ENCODE data around the gene GNG2. TPM values are rescaled to one million over a fixed set of nuclear protein-coding genes. Genes with fewer than 3 reads are reported as not detected.

The GNG2 gene
- total and polyA plus RNA-seq, 10 of the 15 experiments (the other 5 are each of a cell fraction or from before 2014, with no cell fraction given) = 31.6 to 114 (median 66.4) TPM

GRCh38 chr14:51823706-51824105 lies 36.7 kb upstream of the GNG2 start:
- Histone ChIP-seq H3K36me3 (ENCODE audit: control insufficient read depth in 2 of 2, insufficient read depth in 2 of 2, low read length in 1 of 2) (no peaks in the 10 kb centered on the region), H3K4me1 (ENCODE audit: control insufficient read depth, insufficient read depth, low read length) (no peaks in the 10 kb centered on the region), H3K79me2 (ENCODE audit: control insufficient read depth, insufficient read depth, low read length) (no peaks in the 10 kb centered on the region), H3K9me3 (replicated peaks; ENCODE audit: control insufficient read depth, insufficient read depth, low read length) (no peaks in the 10 kb centered on the region), H3K27me3 (replicated peaks in 1 of 2; ENCODE audit: control insufficient read depth in 2 of 2, insufficient read depth in 2 of 2, low read length in 1 of 2) (no peaks in the 10 kb centered on the region), H3K9ac (ENCODE audit: control insufficient read depth, insufficient read depth, low read length) (no peak overlapping the region), H4K20me1 (ENCODE audit: control insufficient read depth, insufficient read depth) (no peaks in the 10 kb centered on the region), H3K4me3 (no peak overlapping the region), H3K27ac (ENCODE audit: control insufficient read depth, insufficient read depth) (no peak overlapping the region), H2AFZ (ENCODE audit: control insufficient read depth, low read depth, low read length) (no peak overlapping the region), H3K4me2 (ENCODE audit: control insufficient read depth, insufficient read depth) (no peak overlapping the region)
- intact Hi-C loops (cut with micrococcal nuclease; ENCODE audit: unreplicated experiment) (no loop called here), in situ Hi-C loops (cut with MboI) (no loop called here)
- RAD21 ChIA-PET (ENCODE audit: unreplicated experiment) = no interaction called here
- FAIRE-seq (no peak), DNase-seq (ENCODE audit: low read depth, low spot score) (no peak), ATAC-seq (no peak)
- CTCF ChIA-PET = interaction anchor here (1.0 to 1.3 kb wide), 3 partner anchors 43 to 159 kb away, joined by 3 to 5 read pairs (median 4); no protein-coding TSS in a partner anchor
- BruUV-seq (replicated peaks) = no TSS peak
- TF ChIP-seq SREBF1 (IDR thresholded peaks at IDR 0.05; ENCODE audit: low read length) (no peak), IRF4 (IDR thresholded peaks at IDR 0.05; ENCODE audit: low read depth, low read length) (no peak), CHD4 (IDR thresholded peaks at IDR 0.05) (no peak), SIN3A (IDR thresholded peaks at IDR 0.05; ENCODE audit: low read depth, low read length) (no peak), MLLT1 (IDR thresholded peaks at IDR 0.05) (no peak), CBX3 (IDR thresholded peaks at IDR 0.05; ENCODE audit: borderline replicate concordance, low read depth) (no peak), NFIC (IDR thresholded peaks at IDR 0.05; ENCODE audit: low read depth, low read length) (no peak), RUNX3 (IDR thresholded peaks at IDR 0.05; ENCODE audit: low read length) (no peak), POU2F2 (IDR thresholded peaks at IDR 0.05; ENCODE audit: borderline replicate concordance, low read depth, low read length) (no peak), BACH1 (IDR thresholded peaks at IDR 0.05; ENCODE audit: borderline replicate concordance) (no peak), HDGF (IDR thresholded peaks at IDR 0.05) (no peak), SREBF2 (IDR thresholded peaks at IDR 0.05; ENCODE audit: low read length) (no peak), YBX1 (IDR thresholded peaks at IDR 0.05) (no peak), NFYB (IDR thresholded peaks at IDR 0.05; ENCODE audit: insufficient read depth, low read depth, low read length) (no peak), SMAD5 (IDR thresholded peaks at IDR 0.05; ENCODE audit: low read depth) (no peak)
- TF ChIP-seq, protein P1, sequence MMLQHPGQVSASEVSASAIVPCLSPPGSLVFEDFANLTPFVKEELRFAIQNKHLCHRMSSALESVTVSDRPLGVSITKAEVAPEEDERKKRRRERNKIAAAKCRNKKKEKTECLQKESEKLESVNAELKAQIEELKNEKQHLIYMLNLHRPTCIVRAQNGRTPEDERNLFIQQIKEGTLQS (IDR thresholded peaks at IDR 0.05; ENCODE audit: borderline replicate concordance, extremely low read depth, low read depth, low read length) = no peak
- TF ChIP-seq, protein P2, sequence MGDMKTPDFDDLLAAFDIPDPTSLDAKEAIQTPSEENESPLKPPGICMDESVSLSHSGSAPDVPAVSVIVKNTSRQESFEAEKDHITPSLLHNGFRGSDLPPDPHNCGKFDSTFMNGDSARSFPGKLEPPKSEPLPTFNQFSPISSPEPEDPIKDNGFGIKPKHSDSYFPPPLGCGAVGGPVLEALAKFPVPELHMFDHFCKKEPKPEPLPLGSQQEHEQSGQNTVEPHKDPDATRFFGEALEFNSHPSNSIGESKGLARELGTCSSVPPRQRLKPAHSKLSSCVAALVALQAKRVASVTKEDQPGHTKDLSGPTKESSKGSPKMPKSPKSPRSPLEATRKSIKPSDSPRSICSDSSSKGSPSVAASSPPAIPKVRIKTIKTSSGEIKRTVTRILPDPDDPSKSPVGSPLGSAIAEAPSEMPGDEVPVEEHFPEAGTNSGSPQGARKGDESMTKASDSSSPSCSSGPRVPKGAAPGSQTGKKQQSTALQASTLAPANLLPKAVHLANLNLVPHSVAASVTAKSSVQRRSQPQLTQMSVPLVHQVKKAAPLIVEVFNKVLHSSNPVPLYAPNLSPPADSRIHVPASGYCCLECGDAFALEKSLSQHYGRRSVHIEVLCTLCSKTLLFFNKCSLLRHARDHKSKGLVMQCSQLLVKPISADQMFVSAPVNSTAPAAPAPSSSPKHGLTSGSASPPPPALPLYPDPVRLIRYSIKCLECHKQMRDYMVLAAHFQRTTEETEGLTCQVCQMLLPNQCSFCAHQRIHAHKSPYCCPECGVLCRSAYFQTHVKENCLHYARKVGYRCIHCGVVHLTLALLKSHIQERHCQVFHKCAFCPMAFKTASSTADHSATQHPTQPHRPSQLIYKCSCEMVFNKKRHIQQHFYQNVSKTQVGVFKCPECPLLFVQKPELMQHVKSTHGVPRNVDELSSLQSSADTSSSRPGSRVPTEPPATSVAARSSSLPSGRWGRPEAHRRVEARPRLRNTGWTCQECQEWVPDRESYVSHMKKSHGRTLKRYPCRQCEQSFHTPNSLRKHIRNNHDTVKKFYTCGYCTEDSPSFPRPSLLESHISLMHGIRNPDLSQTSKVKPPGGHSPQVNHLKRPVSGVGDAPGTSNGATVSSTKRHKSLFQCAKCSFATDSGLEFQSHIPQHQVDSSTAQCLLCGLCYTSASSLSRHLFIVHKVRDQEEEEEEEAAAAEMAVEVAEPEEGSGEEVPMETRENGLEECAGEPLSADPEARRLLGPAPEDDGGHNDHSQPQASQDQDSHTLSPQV (IDR thresholded peaks at IDR 0.05) = no peak
- POLR2A ChIA-PET = no interaction called here
- SMC1A ChIA-PET (ENCODE audit: uncharacterized antibody, unreplicated experiment) = interaction anchor here (0.7 to 1.4 kb wide), 2 partner anchors 7 to 526 kb away, joined by 3 read pairs; no protein-coding TSS in a partner anchor
- WGBS (ENCODE audit: insufficient coverage, insufficient replicate concordance, low lambda C conversion rate, missing lambda C conversion rate) = 41% methylated on average over 6 of the region's 6 CpGs
